Loucy (cell line): ENCODE measurements around the gene SAP30L.

Experiments
- EZH2phosphoT487 ChIP-seq: fragments of 200-600 bp; IDR thresholded peaks from 2 replicates; pipeline ENCODE4 v1.6.1; 2018; ENCODE audit warnings: antibody characterized with exemption, mild to moderate bottlenecking, moderate library complexity, borderline replicate concordance
- TF ChIP-seq, protein P1 (sequence below): fragments of 200-600 bp; sonication (generic); conservative IDR thresholded peaks from 2 replicates; pipeline ENCODE4 v1.5.1; 2014; ENCODE audit warnings: mild to moderate bottlenecking, antibody characterized with exemption, low read length

DNA sequence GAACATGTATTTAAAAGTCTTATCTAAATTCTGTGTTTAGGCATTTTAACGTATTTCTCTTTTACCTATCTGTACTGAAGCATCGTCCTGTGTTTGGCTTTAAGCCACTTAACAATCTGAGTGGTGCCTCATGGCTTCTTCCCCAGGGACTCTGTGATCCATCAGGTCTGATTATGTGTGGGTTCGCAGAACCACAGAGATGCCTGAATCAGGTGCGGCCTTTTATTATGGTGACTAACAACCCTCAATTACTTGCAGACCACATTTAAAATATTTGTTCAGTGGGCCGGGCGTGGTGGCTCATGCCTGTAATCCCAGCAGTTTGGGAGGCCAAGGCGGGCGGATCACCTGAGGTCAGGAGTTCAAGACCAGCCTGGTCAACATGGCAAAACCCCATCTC, 39.6 kb upstream of the SAP30L start:
- TF ChIP-seq, protein P1, sequence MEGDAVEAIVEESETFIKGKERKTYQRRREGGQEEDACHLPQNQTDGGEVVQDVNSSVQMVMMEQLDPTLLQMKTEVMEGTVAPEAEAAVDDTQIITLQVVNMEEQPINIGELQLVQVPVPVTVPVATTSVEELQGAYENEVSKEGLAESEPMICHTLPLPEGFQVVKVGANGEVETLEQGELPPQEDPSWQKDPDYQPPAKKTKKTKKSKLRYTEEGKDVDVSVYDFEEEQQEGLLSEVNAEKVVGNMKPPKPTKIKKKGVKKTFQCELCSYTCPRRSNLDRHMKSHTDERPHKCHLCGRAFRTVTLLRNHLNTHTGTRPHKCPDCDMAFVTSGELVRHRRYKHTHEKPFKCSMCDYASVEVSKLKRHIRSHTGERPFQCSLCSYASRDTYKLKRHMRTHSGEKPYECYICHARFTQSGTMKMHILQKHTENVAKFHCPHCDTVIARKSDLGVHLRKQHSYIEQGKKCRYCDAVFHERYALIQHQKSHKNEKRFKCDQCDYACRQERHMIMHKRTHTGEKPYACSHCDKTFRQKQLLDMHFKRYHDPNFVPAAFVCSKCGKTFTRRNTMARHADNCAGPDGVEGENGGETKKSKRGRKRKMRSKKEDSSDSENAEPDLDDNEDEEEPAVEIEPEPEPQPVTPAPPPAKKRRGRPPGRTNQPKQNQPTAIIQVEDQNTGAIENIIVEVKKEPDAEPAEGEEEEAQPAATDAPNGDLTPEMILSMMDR, result no peak
- no peak for TF ChIP-seq EZH2phosphoT487
